ENCODE results near the gene SCYL1. TPM values are rescaled to one million over a fixed set of nuclear protein-coding genes. Genes with fewer than 3 reads are reported as not detected.

SCYL1 gene
- total and polyA plus RNA-seq, 4 donors = 33.7 to 62.0 (median 52.6) TPM

DNA sequence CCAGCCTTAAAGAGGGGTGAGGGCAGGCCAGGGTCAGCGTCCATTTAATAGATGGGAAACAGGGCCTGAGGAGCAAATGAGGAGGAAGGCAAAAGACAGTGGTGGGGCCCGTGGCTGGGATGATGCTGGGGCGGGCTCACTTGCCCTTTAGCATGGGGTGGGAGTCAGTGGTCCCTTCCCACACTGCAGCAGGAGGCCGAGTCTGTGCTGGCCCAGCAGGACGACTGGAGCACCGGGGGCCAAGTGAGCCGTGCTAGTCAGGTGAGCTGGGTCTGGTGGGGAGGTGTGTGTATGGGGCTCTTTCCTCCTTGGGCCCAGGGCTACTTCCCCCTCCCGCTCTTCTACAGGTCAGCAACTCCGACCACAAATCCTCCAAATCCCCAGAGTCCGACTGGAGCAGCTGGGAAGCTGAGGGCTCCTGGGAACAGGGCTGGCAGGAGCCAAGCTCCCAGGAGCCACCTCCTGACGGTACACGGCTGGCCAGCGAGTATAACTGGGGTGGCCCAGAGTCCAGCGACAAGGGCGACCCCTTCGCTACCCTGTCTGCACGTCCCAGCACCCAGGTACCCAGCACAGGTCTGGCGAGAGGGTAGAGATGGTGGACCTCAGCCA, 12.8 kb downstream of the SCYL1 start:
- 85% methylated on average over 18 of the region's 18 CpGs for WGBS
- Histone ChIP-seq H3K4me3 (ENCODE audit: low read depth in 1 of 3, low read length in 3 of 3) (no peak overlapping the region), H3K27ac (ENCODE audit: low read depth in 1 of 2, low read length in 2 of 2) (no peak overlapping the region), H3K4me1 (ENCODE audit: control insufficient read depth in 4 of 4, insufficient read depth in 4 of 4, low read length in 3 of 4) (peaks cover 7 to 25% (median 18%) of the 10 kb centered on the region in 4 donors), H3K27me3 (ENCODE audit: control insufficient read depth in 4 of 4, insufficient read depth in 4 of 4, low read length in 3 of 4) (no peaks in the 10 kb centered on the region), H3K9ac (ENCODE audit: low read depth in 1 of 2, low read length in 2 of 2) (no peak overlapping the region), H3K36me3 (ENCODE audit: control insufficient read depth in 4 of 4, insufficient read depth in 3 of 4, low read depth in 1 of 4, low read length in 3 of 4) (peaks cover 3 to 28% (median 19%) of the 10 kb centered on the region in 4 donors), H3K9me3 (ENCODE audit: control insufficient read depth in 4 of 4, low read length in 3 of 4) (no peaks in the 10 kb centered on the region)
- no peak for TF ChIP-seq RXRA (IDR thresholded peaks at IDR 0.05)
- no peak for TF ChIP-seq EGR1 (IDR thresholded peaks at IDR 0.05; ENCODE audit: low read depth in 2 of 2)
- TF ChIP-seq CTCF (IDR thresholded peaks at IDR 0.05; ENCODE audit: low read depth, low read length, missing input control) = no peak
- TF ChIP-seq, protein P1, sequence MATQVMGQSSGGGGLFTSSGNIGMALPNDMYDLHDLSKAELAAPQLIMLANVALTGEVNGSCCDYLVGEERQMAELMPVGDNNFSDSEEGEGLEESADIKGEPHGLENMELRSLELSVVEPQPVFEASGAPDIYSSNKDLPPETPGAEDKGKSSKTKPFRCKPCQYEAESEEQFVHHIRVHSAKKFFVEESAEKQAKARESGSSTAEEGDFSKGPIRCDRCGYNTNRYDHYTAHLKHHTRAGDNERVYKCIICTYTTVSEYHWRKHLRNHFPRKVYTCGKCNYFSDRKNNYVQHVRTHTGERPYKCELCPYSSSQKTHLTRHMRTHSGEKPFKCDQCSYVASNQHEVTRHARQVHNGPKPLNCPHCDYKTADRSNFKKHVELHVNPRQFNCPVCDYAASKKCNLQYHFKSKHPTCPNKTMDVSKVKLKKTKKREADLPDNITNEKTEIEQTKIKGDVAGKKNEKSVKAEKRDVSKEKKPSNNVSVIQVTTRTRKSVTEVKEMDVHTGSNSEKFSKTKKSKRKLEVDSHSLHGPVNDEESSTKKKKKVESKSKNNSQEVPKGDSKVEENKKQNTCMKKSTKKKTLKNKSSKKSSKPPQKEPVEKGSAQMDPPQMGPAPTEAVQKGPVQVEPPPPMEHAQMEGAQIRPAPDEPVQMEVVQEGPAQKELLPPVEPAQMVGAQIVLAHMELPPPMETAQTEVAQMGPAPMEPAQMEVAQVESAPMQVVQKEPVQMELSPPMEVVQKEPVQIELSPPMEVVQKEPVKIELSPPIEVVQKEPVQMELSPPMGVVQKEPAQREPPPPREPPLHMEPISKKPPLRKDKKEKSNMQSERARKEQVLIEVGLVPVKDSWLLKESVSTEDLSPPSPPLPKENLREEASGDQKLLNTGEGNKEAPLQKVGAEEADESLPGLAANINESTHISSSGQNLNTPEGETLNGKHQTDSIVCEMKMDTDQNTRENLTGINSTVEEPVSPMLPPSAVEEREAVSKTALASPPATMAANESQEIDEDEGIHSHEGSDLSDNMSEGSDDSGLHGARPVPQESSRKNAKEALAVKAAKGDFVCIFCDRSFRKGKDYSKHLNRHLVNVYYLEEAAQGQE (IDR thresholded peaks at IDR 0.05) = no peak
- TF ChIP-seq, protein P2, sequence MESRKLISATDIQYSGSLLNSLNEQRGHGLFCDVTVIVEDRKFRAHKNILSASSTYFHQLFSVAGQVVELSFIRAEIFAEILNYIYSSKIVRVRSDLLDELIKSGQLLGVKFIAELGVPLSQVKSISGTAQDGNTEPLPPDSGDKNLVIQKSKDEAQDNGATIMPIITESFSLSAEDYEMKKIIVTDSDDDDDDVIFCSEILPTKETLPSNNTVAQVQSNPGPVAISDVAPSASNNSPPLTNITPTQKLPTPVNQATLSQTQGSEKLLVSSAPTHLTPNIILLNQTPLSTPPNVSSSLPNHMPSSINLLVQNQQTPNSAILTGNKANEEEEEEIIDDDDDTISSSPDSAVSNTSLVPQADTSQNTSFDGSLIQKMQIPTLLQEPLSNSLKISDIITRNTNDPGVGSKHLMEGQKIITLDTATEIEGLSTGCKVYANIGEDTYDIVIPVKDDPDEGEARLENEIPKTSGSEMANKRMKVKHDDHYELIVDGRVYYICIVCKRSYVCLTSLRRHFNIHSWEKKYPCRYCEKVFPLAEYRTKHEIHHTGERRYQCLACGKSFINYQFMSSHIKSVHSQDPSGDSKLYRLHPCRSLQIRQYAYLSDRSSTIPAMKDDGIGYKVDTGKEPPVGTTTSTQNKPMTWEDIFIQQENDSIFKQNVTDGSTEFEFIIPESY (IDR thresholded peaks at IDR 0.05) = no peak
- TF ChIP-seq ATF3 (IDR thresholded peaks at IDR 0.05) = no peak
- TF ChIP-seq HNF4A (conservative IDR thresholded peaks at IDR 0.05) = no peak
- no peak for TF ChIP-seq HNF4G (IDR thresholded peaks at IDR 0.05)
- TF ChIP-seq TAF1 (conservative IDR thresholded peaks at IDR 0.05) = no peak
- TF ChIP-seq, protein P3, sequence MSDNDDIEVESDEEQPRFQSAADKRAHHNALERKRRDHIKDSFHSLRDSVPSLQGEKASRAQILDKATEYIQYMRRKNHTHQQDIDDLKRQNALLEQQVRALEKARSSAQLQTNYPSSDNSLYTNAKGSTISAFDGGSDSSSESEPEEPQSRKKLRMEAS (IDR thresholded peaks at IDR 0.05) = no peak
- TF ChIP-seq NR2F2 (IDR thresholded peaks at IDR 0.05) = no peak
- TF ChIP-seq JUND (IDR thresholded peaks at IDR 0.05) = no peak
- TF ChIP-seq RAD21 (IDR thresholded peaks at IDR 0.05) = no peak
- TF ChIP-seq GABPA (IDR thresholded peaks at IDR 0.05 in 1 of 2, conservative IDR thresholded peaks at IDR 0.05 in 1 of 2) = no peak
- TF ChIP-seq SP1 (IDR thresholded peaks at IDR 0.05) = no peak
- TF ChIP-seq FOXA2 (IDR thresholded peaks at IDR 0.05) = no peak
- TF ChIP-seq YY1 (IDR thresholded peaks at IDR 0.05) = no peak
- no peak for TF ChIP-seq FOXA1 (IDR thresholded peaks at IDR 0.05)
- DNase-seq (ENCODE audit: low spot score) = no peak
